HepG2 (cell line): Measurements from ENCODE around the gene CACNG1. TPM values are rescaled to one million over a fixed set of nuclear protein-coding genes. Genes with fewer than 3 reads are reported as not detected.

Experiments used
- CREB1 ChIP-seq, 2 experiments: fragments of 450-650 bp in 1 of 2; IDR thresholded peaks; 2 replicates each; pipeline ENCODE4 v1.6.1; 2016 to 2017; ENCODE audit warnings: control low read depth in 1 of 2, mild to moderate bottlenecking in 1 of 2, missing compliant biosample characterization in 1 of 2, missing genetic modification characterization in 1 of 2
- HOXA3 ChIP-seq: sonication (generic); formaldehyde crosslinking; IDR thresholded peaks from 2 replicates; pipeline ENCODE4 v1.5.0; 2020; ENCODE audit warnings: missing genetic modification reagents
- HOXA5 ChIP-seq: sonication (generic); formaldehyde crosslinking; IDR thresholded peaks from 2 replicates; pipeline ENCODE4 v1.4.0; 2020; ENCODE audit warnings: missing genetic modification reagents
- KDM5A ChIP-seq: fragments of 200-600 bp; sonication (generic); IDR thresholded peaks from 2 replicates; pipeline ENCODE4 v1.7.0; 2018; ENCODE audit warnings: antibody characterized with exemption, mild to moderate bottlenecking, low read length, borderline replicate concordance
- KIAA2018 ChIP-seq: sonication (generic); formaldehyde crosslinking; IDR thresholded peaks from 2 replicates; pipeline ENCODE4 v1.5.0; 2020; ENCODE audit warnings: mild to moderate bottlenecking, missing genetic modification reagents, borderline replicate concordance
- RAD21 ChIP-seq: fragments of 450-650 bp; formaldehyde crosslinking; IDR thresholded peaks from 2 replicates; pipeline ENCODE4 v1.5.0; 2020; ENCODE audit warnings: mild to moderate bottlenecking
- SRSF9 ChIP-seq: fragments of 200-400 bp; formaldehyde crosslinking; IDR thresholded peaks from 2 replicates; pipeline ENCODE4 v1.6.1; 2018; ENCODE audit warnings: borderline replicate concordance, mild to moderate bottlenecking, low read depth, low read length; ENCODE audit not compliant: insufficient read depth, poor library complexity, severe bottlenecking
- THAP8 ChIP-seq: sonication (generic); formaldehyde crosslinking; IDR thresholded peaks from 2 replicates; pipeline ENCODE4 v1.5.1; 2020; ENCODE audit warnings: missing genetic modification reagents, mild to moderate bottlenecking, borderline replicate concordance
- polyA plus RNA-seq, 8 experiments: library from polyadenylated mRNA; depleted of rRNA in 3 of 8; stranded (reverse) in 7 of 8; unstranded in 1 of 8; fragments of >200 nt; fragmentation: Illumina TruSeq in 4 of 8; extraction: Trizol in 4 of 8; gene quantifications; 2 replicates each; pipeline versions ENCODE4 v1.2.1 to v1.2.3, GENCODE V29; 2011 to 2016; ENCODE audit warnings: low read depth in 4 of 8, missing spikeins in 1 of 8, mixed read lengths in 1 of 8; ENCODE audit not compliant: insufficient read depth in 1 of 8
- total RNA-seq, 5 experiments: library from RNA; depleted of rRNA; stranded (reverse); fragments of >200 nt; fragmentation: Illumina TruSeq; extraction: Trizol; gene quantifications; 2 replicates each; pipeline ENCODE4 v1.2.3, GENCODE V29; 2016; ENCODE audit warnings: low read depth in 1 of 5

CACNG1 gene
- total and polyA plus RNA-seq, 2 of the 13 experiments (the other 11 are each of a cell fraction or from before 2014, with no cell fraction given), result not detected

- TF ChIP-seq KIAA2018 (CRISPR knock-in tag) (no peak), HOXA5 (CRISPR knock-in tag) (no peak), CREB1 (IDR thresholded peaks at IDR 0.05) (no peak), CREB1 (CRISPR knock-in tag; IDR thresholded peaks at IDR 0.05) (no peak), HOXA3 (CRISPR knock-in tag) (no peak), THAP8 (CRISPR knock-in tag) (no peak), KDM5A (no peak), SRSF9 (no peak), RAD21 (CRISPR knock-in tag) (no peak)
These were observed 2.0 kb downstream of the CACNG1 start (continued) for GRCh38 chr17:67046398-67046797.
